Measurements from ENCODE around the gene MALRD1. TPM values are rescaled to one million over a fixed set of nuclear protein-coding genes. Genes with fewer than 3 reads are reported as not detected.

Gene MALRD1
- total RNA-seq, 2 experiments from 2014 or later = not detected

- no peaks in the 10 kb centered on the region for H3K27me3 Mint-ChIP-seq
- DNase-seq (no peak), ATAC-seq (ENCODE audit: poor library complexity) (no peak)
- H3K27ac Mint-ChIP-seq = no peak overlapping the region
- H3K36me3 Mint-ChIP-seq (ENCODE audit: low read depth) = no peaks in the 10 kb centered on the region
- no peak overlapping the region for H3K4me3 Mint-ChIP-seq
- H3K4me3 ChIP-seq (ENCODE audit: low read length) = no peak overlapping the region
- peaks cover 5% of the 10 kb centered on the region for H3K9me3 Mint-ChIP-seq
- peaks cover 0 to 5% of the 10 kb centered on the region in 2 experiments for H3K9me3 ChIP-seq (ENCODE audit: control insufficient read depth in 1 of 2, insufficient read depth in 1 of 2, low read length in 2 of 2)
- no peak for TF ChIP-seq CTCF (IDR thresholded peaks at IDR 0.05)
- H3K27me3 ChIP-seq (ENCODE audit: control insufficient read depth in 1 of 2, insufficient read depth in 2 of 2, low read length in 2 of 2) = no peaks in the 10 kb centered on the region
- H3K4me1 ChIP-seq (ENCODE audit: insufficient read depth, low read length) = no peaks in the 10 kb centered on the region
- intact Hi-C loops (cut with DNase I, micrococcal nuclease) = no loop called here
- POLR2A ChIA-PET = no interaction called here
- CTCF ChIA-PET = no interaction called here
- no peak overlapping the region for H3K27ac ChIP-seq (ENCODE audit: low read depth in 1 of 2, low read length in 2 of 2)
- no peaks in the 10 kb centered on the region for H3K36me3 ChIP-seq (ENCODE audit: insufficient read depth, low read length)
- no peaks in the 10 kb centered on the region for H3K4me1 Mint-ChIP-seq (ENCODE audit: low read depth)
Measured at GRCh38 chr10:19663344-19663743, 614.7 kb downstream of the MALRD1 start.

- H3K27ac Mint-ChIP-seq = no peak overlapping the region
- no peak for TF ChIP-seq CTCF (IDR thresholded peaks at IDR 0.05)
- no peak overlapping the region for H3K27ac ChIP-seq (ENCODE audit: low read depth in 1 of 2, low read length in 2 of 2)
- ChIA-PET POLR2A (no interaction called here), CTCF (no interaction called here)
- ATAC-seq (ENCODE audit: poor library complexity) = no peak
- no peaks in the 10 kb centered on the region for H3K27me3 ChIP-seq (ENCODE audit: control insufficient read depth in 1 of 2, insufficient read depth in 2 of 2, low read length in 2 of 2)
- H3K36me3 ChIP-seq (ENCODE audit: insufficient read depth, low read length) = no peaks in the 10 kb centered on the region
- no peaks in the 10 kb centered on the region for H3K27me3 Mint-ChIP-seq
- H3K4me1 Mint-ChIP-seq (ENCODE audit: low read depth) = no peaks in the 10 kb centered on the region
- intact Hi-C loops (cut with DNase I, micrococcal nuclease) = no loop called here
- no peak for DNase-seq
- no peak overlapping the region for H3K4me3 ChIP-seq (ENCODE audit: low read length)
- H3K9me3 ChIP-seq (ENCODE audit: control insufficient read depth in 1 of 2, insufficient read depth in 1 of 2, low read length in 2 of 2) = peaks cover 3 to 5% of the 10 kb centered on the region in 2 experiments
- H3K9me3 Mint-ChIP-seq = peaks cover 8% of the 10 kb centered on the region
- H3K4me3 Mint-ChIP-seq = no peak overlapping the region
- H3K4me1 ChIP-seq (ENCODE audit: insufficient read depth, low read length) = no peaks in the 10 kb centered on the region
- H3K36me3 Mint-ChIP-seq (ENCODE audit: low read depth) = no peaks in the 10 kb centered on the region
Measured at GRCh38 chr10:19668116-19668515, 619.5 kb downstream of the MALRD1 start.

GRCh38 chr10:19676063-19676462, 627.5 kb downstream of the MALRD1 start:
- CTCF ChIA-PET = no interaction called here
- POLR2A ChIA-PET = no interaction called here
- Mint-ChIP-seq H3K4me1 (ENCODE audit: low read depth) (no peaks in the 10 kb centered on the region), H3K4me3 (no peak overlapping the region), H3K27ac (no peak overlapping the region), H3K36me3 (ENCODE audit: low read depth) (no peaks in the 10 kb centered on the region), H3K27me3 (no peaks in the 10 kb centered on the region), H3K9me3 (peaks cover 12% of the 10 kb centered on the region)
- DNase-seq (no peak), ATAC-seq (ENCODE audit: poor library complexity) (no peak)
- Histone ChIP-seq H3K27ac (ENCODE audit: low read depth in 1 of 2, low read length in 2 of 2) (no peak overlapping the region), H3K36me3 (ENCODE audit: insufficient read depth, low read length) (no peaks in the 10 kb centered on the region), H3K4me1 (ENCODE audit: insufficient read depth, low read length) (no peaks in the 10 kb centered on the region), H3K9me3 (ENCODE audit: control insufficient read depth in 1 of 2, insufficient read depth in 1 of 2, low read length in 2 of 2) (peaks cover 0 to 5% of the 10 kb centered on the region in 2 experiments), H3K4me3 (ENCODE audit: low read length) (no peak overlapping the region), H3K27me3 (ENCODE audit: control insufficient read depth in 1 of 2, insufficient read depth in 2 of 2, low read length in 2 of 2) (no peaks in the 10 kb centered on the region)
- intact Hi-C loops (cut with DNase I, micrococcal nuclease) = no loop called here
- no peak for TF ChIP-seq CTCF (IDR thresholded peaks at IDR 0.05)

All from CD4-positive, alpha-beta T cell (primary cell).